Measurements from ENCODE around the gene IL1RAPL2.

The IL1RAPL2 gene

GRCh38 chrX:105464618-105465017, 898.6 kb downstream of the IL1RAPL2 start:
- Histone ChIP-seq H4K20me1 (ENCODE audit: low read depth, low read length) (no peaks in the 10 kb centered on the region), H3K36me3 (ENCODE audit: low read length) (no peaks in the 10 kb centered on the region)
- TF ChIP-seq, protein P1, sequence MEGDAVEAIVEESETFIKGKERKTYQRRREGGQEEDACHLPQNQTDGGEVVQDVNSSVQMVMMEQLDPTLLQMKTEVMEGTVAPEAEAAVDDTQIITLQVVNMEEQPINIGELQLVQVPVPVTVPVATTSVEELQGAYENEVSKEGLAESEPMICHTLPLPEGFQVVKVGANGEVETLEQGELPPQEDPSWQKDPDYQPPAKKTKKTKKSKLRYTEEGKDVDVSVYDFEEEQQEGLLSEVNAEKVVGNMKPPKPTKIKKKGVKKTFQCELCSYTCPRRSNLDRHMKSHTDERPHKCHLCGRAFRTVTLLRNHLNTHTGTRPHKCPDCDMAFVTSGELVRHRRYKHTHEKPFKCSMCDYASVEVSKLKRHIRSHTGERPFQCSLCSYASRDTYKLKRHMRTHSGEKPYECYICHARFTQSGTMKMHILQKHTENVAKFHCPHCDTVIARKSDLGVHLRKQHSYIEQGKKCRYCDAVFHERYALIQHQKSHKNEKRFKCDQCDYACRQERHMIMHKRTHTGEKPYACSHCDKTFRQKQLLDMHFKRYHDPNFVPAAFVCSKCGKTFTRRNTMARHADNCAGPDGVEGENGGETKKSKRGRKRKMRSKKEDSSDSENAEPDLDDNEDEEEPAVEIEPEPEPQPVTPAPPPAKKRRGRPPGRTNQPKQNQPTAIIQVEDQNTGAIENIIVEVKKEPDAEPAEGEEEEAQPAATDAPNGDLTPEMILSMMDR (IDR thresholded peaks at IDR 0.05; ENCODE audit: insufficient read depth, low read length, poor library complexity, severe bottlenecking) = no peak
- no peak for TF ChIP-seq EZH2phosphoT487 (conservative IDR thresholded peaks at IDR 0.05; ENCODE audit: low read length)

GRCh38 chrX:105468741-105469140, 902.7 kb downstream of the IL1RAPL2 start:
- Histone ChIP-seq H3K36me3 (ENCODE audit: low read length) (no peaks in the 10 kb centered on the region), H3K9ac (ENCODE audit: low read length) (no peak overlapping the region)

More at GRCh38 chrX:105464618-105465017, 898.6 kb downstream of the IL1RAPL2 start:
- no peak overlapping the region for H3K27ac ChIP-seq (ENCODE audit: low read depth, low read length)
- no peak overlapping the region for H3K4me3 ChIP-seq (ENCODE audit: insufficient read depth, low read length, poor library complexity, severe bottlenecking)
- H2AFZ ChIP-seq (ENCODE audit: low read depth, low read length, severe bottlenecking) = no peak overlapping the region
- H3K79me2 ChIP-seq (ENCODE audit: insufficient read depth, low read length) = no peaks in the 10 kb centered on the region
- H3K27me3 ChIP-seq (ENCODE audit: low read length) = no peaks in the 10 kb centered on the region
- H3F3A ChIP-seq (ENCODE audit: insufficient read depth) = no peaks in the 10 kb centered on the region
- H3K9me2 ChIP-seq (replicated peaks; ENCODE audit: insufficient read depth, low read length) = no peaks in the 10 kb centered on the region
- H3K9me3 ChIP-seq (ENCODE audit: insufficient read depth, low read length) = no peaks in the 10 kb centered on the region
- no peak overlapping the region for H3K4me2 ChIP-seq (ENCODE audit: low read depth, low read length, poor library complexity, severe bottlenecking)
- H3K9ac ChIP-seq (ENCODE audit: low read length) = no peak overlapping the region

DNA sequence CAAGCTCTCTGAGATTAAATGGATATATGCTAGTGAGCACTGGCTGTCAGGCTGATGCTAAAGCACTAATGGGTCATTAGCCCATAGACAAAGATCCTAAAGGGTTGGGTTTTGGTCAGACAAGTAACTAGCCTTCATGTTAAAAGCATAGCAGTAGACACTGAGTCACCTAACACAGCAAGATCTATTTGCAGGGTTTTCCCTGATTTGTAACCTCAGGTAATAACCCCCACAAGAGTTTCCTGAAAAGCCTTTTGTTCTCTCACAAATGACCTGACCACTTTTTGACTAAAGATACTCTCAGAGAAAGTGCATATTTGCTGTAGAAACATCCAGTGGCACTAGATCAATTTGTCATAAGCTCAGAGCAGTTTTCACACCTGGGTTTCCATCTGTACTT, 905.6 kb downstream of the IL1RAPL2 start:
- H3K4me2 ChIP-seq (ENCODE audit: low read depth, low read length, poor library complexity, severe bottlenecking) = no peak overlapping the region
- H3K9me2 ChIP-seq (replicated peaks; ENCODE audit: insufficient read depth, low read length) = no peaks in the 10 kb centered on the region
- H3K9me3 ChIP-seq (ENCODE audit: insufficient read depth, low read length) = no peaks in the 10 kb centered on the region
- H3K27me3 ChIP-seq (ENCODE audit: low read length) = no peaks in the 10 kb centered on the region
- no peak for TF ChIP-seq EZH2phosphoT487 (conservative IDR thresholded peaks at IDR 0.05; ENCODE audit: low read length)
- TF ChIP-seq, protein P1 (IDR thresholded peaks at IDR 0.05; ENCODE audit: insufficient read depth, low read length, poor library complexity, severe bottlenecking) = no peak
- H3K36me3 ChIP-seq (ENCODE audit: low read length) = no peaks in the 10 kb centered on the region
- H3K79me2 ChIP-seq (ENCODE audit: insufficient read depth, low read length) = no peaks in the 10 kb centered on the region
- no peak overlapping the region for H3K9ac ChIP-seq (ENCODE audit: low read length)
- H3F3A ChIP-seq (ENCODE audit: insufficient read depth) = no peaks in the 10 kb centered on the region
- no peak overlapping the region for H3K4me3 ChIP-seq (ENCODE audit: insufficient read depth, low read length, poor library complexity, severe bottlenecking)
- no peak overlapping the region for H3K27ac ChIP-seq (ENCODE audit: low read depth, low read length)
- no peaks in the 10 kb centered on the region for H4K20me1 ChIP-seq (ENCODE audit: low read depth, low read length)
- H2AFZ ChIP-seq (ENCODE audit: low read depth, low read length, severe bottlenecking) = no peak overlapping the region

More at GRCh38 chrX:105468741-105469140, 902.7 kb downstream of the IL1RAPL2 start:
- Histone ChIP-seq H3K27me3 (ENCODE audit: low read length) (no peaks in the 10 kb centered on the region), H3K27ac (ENCODE audit: low read depth, low read length) (no peak overlapping the region), H3K9me3 (ENCODE audit: insufficient read depth, low read length) (no peaks in the 10 kb centered on the region), H4K20me1 (ENCODE audit: low read depth, low read length) (no peaks in the 10 kb centered on the region), H2AFZ (ENCODE audit: low read depth, low read length, severe bottlenecking) (no peak overlapping the region), H3K9me2 (replicated peaks; ENCODE audit: insufficient read depth, low read length) (no peaks in the 10 kb centered on the region), H3K79me2 (ENCODE audit: insufficient read depth, low read length) (no peaks in the 10 kb centered on the region), H3K4me3 (ENCODE audit: insufficient read depth, low read length, poor library complexity, severe bottlenecking) (no peak overlapping the region), H3F3A (ENCODE audit: insufficient read depth) (no peaks in the 10 kb centered on the region), H3K4me2 (ENCODE audit: low read depth, low read length, poor library complexity, severe bottlenecking) (no peak overlapping the region)
- no peak for TF ChIP-seq EZH2phosphoT487 (conservative IDR thresholded peaks at IDR 0.05; ENCODE audit: low read length)
- TF ChIP-seq, protein P1 (IDR thresholded peaks at IDR 0.05; ENCODE audit: insufficient read depth, low read length, poor library complexity, severe bottlenecking) = no peak

Data from SU-DHL-6 (cell line).